Suppressor macrophage (primary cell): ENCODE results near the gene NRP2.

Source experiments
- DNase-seq, 4 experiments: peaks; one replicate each; pipeline ENCODE4 v3.0.0-alpha.2; 2020 to 2022

Gene NRP2

DNA sequence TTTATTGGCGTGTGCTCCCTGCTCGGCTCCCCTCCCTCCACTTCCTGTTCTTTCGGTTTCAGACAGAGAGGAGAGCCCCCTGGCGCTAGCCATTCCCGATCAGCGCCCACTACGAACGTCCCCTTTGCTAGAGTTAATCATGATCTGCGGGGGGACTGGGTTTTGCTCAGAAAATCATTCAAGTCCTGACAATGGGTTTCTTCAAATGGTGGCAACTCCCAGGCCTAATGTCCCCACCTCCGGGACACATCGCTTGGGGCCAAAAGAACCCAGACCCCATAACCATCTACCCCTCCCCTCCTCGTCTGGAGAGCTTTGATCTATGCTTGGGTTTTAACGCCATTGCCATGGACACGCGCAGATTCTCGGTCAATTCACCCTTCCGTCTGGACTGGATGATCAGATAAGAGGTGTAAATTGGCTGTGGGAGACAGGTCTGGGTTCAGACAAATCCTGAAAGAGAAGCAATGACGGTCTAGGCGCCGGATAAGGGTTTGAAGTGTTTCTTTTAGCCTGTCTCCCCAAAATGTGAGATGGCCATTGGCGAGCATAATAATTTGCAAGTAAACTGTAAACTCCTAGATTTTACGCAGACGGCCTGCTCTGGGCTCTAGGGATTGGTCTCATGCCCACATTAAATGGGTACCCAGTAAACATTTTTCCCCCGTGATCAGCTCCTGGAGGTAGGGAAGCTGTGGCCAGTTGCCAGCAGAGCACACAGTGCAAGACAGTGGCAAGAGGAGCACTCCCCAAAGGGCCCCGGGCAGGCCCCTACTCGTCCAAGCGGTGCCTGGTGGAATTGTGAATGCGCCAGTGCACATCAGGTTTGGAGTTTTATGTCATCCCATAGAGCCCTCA lies 4.7 kb downstream of the NRP2 start:
- DNase-seq, result peak in 3 of 4 experiments; percentile 34 to 57 (median 49)

DNA sequence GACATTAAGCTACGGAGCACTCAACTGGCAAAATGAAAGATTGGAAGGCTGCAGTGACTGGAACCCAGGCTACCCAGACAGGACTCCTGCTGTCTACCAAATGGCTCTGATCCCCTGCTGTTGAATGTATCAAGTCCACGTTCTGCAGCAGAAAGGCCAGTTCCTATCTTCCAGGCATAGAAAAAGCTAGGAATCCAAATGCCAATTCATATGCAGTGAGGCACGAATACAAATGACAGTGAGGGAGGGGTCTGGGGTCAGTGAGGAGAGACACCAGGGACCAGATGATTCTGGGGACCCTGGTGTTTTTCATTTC lies 5.3 kb downstream of the NRP2 start:
- no peak for DNase-seq

- no peak for DNase-seq
These were observed 6.3 kb downstream of the NRP2 start for GRCh38 chr2:205688417-205689200.

DNA sequence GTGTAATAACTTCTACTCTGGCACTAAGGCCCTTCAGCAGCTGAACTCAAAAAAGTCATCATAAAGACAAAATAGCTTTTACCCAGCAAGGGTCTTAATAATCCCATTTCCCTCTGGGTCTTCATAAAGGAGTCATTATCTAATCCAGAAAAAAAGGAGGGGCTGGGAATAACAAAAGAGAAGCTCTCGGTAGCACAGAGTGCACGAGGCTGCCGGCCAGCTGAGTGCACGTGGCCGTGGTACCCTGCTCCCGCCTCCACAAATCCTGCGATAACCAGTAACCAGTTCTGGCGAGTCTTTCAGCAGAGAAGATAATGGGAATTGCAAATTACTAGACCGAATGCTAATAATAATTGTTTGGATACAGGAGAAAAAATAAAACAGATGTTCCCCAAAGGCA lies 7.5 kb downstream of the NRP2 start:
- DNase-seq, result peak in 1 of 4 experiments; percentile 0

DNA sequence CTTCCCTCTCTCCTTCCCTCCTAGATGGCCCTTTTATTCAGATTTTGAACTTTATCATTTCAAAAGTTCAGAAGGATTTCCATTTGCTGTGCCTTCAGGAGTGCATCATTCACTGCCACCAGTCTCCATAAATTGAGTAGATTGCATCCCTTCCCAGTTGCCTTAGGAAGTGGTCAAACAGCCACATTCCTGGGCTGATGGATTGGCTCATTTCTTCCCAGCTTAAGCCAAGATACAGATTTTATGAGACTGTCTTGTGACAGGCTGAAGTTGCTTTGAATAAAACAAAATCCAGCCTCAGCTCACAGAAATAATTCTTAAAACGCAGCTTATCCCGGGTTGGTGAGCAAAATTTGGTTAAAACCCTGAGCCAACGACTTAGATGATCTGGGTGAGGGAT lies 9.8 kb downstream of the NRP2 start:
- no peak for DNase-seq

GRCh38 chr2:205694256-205694655 lies 12.0 kb downstream of the NRP2 start:
- no peak for DNase-seq

- DNase-seq, result peak; percentile 79 to 91 (median 88)
These were observed 13.2 kb downstream of the NRP2 start for GRCh38 chr2:205695460-205695991.

DNA sequence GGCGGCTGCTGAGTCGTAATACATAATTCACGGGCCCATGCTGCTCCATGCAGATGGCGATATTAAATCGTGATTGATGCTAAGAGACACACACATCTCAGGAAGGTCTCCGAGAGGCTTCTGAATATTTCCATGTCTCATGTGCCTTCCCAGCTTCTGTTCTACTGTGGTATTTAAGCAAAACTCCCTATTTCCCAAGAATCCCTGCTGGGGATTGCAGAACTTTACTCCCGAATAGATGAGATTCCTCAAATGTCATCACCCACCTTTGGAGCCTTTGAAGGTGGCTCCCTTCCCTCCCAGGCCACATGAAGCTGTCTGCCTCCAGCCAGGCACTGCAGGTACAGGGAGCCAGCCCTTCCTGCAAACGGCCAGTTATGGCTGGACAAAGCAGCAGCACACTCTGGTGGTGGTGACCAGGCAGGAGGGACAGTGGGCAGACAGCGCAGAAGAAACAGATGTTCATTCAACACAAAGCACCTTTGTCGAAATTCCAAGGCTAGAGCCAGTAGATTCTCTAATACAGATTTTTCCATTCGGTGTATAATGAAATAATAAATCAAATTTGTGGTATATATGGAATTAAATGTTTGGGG lies 14.1 kb downstream of the NRP2 start:
- no peak for DNase-seq

DNA sequence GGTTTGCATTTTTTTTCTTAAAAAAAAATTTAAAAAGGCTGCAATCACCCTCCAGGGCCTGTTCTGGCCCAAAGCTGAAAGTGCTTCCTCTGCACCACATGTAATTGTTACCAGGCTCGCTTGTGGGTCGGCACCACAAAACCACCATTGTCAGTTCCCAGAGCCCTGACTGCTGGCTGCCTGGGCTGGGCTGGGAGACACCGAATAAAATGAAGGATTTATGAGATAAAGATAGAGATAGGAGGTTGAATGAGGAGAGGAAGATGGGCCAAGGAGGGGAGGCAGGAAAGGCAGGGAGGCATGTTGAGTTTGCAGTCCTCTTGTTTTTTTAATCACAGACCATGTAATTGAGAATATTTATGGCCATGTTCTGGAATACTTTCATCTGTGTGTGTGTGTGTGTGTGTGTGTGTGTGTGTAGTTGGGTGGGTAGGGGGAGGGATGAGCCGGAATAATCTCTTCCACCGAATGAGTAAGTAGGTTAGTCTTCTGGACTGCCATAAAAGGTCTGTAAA lies 14.7 kb downstream of the NRP2 start:
- no peak for DNase-seq

DNA sequence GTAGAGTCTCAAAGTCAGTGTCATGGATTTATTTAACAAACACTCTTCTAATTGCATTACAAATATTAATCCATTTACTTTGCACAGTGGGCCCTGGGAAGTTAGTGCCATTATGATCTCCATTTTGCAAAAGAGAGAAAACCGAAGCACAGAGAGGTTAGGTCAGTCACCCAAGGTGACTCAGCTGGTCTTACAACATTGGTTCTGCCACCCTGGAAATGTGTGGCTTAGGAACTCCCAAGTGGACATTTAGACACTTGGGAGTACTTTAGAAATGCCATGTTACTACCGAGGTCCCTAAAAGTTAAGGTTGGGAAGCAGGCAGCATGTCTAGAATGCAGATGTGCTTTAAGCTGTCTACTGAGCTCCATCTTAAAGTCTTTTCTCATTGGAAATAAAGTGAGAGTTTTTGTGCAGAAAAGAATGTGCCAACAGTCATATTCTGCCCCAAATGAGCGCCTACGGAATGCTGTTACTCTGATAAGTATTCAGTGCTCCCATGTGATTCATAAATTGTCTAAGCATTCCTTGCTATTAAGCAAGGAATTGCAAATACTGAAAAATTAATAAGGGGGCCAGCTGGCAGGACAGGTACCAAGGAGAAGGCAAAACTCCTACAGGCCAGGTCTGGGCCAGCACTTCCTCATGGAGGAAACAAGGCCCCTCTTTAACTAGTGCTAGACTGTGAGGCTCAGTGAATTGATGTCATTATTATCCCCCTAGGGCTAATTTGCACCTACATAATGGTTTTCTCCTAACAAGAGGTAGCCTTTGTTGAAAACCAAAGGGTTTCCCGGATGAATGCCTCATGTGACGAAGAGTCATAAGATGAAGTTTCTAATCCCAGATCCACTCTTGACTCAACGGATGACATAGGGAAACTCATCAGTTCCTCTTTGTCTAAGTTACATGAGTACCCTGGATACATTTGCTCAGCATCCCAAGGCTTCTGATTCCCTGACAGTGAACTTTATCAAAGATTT lies 16.3 kb downstream of the NRP2 start:
- DNase-seq, result peak; percentile 83 to 97 (median 90)

DNA sequence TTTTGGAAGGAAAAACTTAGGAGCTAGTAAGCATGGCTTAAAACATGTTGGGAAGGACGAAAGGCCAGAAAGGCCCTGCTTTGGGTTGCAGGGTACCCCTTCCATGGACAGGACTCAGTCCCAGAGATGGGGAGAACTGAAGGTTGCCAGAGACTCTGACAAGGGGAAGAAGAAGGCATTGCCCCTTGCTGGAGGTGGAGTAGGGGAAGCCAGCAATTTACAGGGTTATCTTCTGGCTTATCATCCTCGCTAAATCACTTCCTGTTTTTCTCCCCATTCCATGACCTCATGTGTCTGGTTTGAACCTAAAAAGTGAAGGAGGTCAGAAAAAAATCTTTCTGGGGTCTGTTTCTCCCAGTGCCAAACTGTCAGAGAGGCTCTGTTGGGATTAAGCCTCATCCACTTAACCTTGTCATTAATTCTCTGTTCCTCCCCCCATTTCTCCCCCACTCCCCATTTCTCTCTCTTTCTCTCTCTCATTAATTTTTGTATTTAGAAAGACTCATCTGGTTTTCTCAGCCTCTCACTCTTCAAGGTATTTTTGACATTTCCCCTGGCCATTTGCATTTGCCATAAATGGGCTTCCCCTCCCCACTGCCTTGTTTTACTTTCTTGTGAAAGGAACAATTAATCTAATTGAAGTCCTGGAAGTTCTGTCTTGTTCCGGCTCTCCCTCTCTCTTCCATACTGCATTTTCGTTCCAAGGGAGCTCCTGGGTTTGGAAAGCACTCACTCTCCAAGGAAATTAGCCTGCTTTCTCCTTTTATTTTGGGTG lies 17.4 kb downstream of the NRP2 start:
- DNase-seq, result peak; percentile 44 to 75 (median 70)

DNA sequence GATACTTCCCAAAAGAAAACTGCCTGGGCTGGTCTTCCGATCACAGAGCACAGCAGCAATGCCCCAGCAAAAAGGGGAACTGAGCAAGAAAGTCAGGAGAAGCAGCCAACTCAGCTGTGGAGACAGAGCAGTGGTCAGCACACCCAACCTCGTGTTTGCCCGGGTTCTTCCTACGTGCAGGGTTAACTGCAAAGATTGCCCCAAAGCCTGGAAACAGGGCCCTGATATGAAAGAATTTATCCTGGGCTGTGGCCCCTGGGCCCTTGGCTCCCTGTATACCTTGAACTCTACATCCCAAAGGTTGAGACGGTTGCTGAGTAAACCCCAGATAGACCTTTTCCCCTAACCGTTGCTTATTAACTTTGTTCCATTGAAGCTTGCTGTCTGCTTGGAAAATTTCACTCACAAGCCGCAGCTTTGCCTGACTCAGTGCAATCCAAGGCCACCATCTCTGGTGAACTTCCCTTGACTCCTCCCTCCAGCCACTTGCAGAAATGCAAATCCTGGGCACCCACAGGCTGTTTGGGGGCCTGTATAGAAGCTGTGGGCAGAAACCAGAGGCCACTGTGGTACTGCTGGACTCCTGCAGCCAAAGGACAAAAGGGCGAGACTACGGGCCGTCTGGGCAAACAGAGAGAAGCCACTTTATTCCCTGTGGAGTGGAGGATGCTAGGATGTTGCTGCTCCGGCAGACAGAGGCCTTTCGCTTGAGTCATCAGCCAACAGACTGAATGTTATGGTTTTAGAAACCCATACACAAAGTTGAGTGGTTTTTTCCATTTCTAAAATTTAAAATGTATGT lies 18.2 kb downstream of the NRP2 start:
- peak; percentile 87 to 96 (median 93) for DNase-seq

DNA sequence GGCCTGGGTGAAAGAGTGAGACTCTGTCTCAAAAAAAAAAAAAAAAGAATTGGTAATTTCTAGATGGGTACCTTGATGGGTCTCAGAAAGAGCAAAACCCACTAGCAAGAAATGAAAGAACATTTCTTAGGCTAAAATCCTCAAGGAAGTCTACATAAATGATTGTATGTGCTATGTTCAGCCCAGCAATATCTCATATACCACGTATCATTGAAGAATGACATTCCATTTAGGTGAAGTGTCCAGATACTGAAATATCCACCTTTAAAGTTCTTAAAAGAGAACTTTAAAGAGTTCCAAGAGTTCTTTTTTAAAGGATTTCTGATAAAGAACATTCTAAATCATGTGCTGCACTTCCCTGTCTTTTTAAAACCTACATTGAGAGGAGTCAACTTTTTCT lies 19.2 kb downstream of the NRP2 start:
- DNase-seq, result peak in 1 of 4 experiments; percentile 47

DNA sequence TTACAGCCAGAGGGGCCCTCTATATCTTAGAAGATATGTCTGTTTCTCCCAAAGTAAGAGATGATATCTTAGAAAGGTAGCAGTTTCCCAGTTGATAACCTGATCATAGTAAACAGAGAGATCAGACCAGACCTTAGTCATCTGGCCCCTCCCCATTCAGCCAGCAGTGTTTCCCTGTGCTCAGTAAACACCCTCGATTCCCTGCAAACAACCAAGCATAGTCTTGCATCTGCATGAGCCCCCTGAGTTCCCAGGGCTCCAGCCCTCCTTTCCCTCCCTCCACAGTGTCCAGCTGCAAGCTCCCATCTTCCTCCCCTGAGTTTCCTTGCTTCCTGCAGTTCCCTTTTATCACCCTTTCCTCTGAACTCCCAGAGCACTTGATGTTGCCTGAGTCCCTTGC lies 20.3 kb downstream of the NRP2 start:
- no peak for DNase-seq

DNA sequence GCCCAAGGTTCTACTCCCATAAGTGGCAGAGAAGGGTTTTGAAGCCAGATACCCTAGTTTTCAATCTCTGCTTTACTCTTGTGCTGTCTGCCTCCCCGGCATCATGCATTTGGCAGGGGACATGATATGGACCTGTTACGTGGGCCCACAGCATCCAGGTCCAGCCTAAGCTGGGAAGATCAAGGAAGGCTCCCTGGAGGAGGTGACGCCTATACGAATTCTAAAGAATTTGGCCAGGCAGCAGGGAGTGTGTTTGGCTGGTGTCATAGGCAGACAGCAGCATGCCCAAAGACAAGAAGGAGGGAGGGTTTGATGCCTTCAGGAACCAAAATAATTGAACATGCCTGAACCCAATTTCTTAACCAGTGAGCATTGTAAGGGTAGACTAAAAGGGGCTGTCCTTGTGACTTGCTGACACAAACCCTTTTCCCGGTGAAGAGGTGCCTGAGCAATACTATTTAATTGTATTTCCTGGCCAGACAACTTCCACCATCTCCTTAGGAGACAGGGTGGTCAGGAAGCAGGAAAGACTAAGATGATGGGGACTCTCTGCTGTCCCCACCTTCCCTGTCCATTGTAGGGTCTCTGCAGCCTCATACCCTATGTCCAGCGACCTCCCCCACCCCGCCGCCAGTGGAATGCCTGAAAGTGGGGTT lies 21.3 kb downstream of the NRP2 start:
- no peak for DNase-seq

GRCh38 chr2:205704127-205704741 lies 21.9 kb downstream of the NRP2 start:
- no peak for DNase-seq

DNA sequence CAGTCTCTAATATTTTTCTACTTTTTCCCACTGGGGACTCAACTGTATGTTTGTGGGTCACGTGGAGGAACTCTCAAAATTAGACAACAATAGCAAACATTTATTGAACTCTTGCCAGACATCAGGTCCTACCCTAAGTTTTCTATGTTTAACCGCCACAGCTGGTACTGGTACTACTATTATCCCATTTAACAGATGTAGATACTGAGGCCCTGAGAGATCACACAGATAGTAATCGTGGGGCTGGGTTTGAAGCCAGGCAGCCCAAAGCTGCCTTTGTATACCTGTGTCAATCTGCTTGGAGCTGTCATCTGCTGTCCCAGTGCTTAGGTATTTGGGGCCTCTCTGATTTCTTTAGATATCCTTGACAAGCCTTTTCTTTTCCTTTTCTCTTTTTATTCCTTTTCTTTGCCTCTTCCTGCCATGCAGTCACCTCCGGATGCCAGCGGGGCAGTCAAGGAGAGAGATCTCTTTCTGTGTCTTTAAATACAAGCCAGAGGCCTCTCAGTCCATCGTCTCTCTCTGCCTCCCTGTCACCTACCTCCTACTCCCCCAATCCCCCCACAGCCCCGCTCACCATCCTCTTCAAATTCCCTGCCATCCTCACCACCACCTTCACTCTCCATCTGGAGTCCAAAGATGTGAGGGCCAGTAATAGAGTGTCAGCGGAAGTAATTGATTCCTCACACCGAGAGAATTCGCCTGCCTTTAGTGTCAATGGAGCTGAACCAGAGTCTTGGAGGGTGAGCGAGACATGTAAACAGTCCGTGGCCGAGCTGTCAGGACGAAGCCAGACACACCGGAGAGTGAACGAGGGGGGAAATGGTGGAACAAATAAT lies 23.4 kb downstream of the NRP2 start:
- DNase-seq, result no peak

DNA sequence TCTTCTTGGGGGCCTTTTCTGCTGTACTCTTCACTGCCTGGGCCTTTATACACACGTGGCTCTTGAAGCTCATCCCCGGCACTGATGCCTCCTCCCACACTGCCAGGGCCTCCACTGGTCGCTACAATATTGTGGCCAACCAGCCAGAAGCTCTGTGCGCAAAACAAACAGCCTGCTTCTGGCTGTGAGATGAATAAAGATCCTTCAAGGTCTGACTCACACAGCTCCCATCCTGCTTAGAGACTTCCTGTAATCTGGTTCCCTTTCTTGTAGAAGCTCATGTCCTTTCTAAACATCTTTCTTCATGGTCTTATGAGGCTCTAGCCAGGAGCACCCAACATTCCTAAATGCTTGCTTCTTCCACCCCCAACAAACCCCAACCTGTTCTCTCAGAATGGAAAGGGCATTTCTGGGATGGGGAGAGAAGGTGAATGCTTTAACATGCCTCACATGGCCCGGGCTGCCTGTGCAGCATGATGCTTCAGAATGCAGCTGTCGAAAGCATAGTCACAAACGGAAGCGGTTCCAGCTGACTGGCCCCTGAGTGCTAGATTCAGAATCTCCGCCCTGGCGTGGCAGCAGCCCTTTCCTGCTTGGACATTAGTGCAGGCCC lies 24.6 kb downstream of the NRP2 start:
- DNase-seq, result peak; percentile 90 to 97 (median 94)
